IPS-NIHi7 (cell line): Measurements from ENCODE around the gene C2orf81.
A peak's percentile ranks its signal among the peaks of the same experiment; 100 is the strongest.
"Not testable (repeated sequence)": the region's sequence is repeated elsewhere in the genome, so short reads cannot be mapped to it uniquely, and the experiment has no call there.

Experiments
- DNase-seq: peaks from one replicate; pipeline ENCODE4 v3.0.0; 2012; ENCODE audit warnings: mixed read lengths; ENCODE audit errors: extremely low spot score

Gene C2orf81

GRCh38 chr2:74442483-74443297 is 21.3 kb upstream of the C2orf81 start:
- not testable (repeated sequence) for DNase-seq

GRCh38 chr2:74441690-74442482 is 20.5 kb upstream of the C2orf81 start, which contains the start of gene RTKN:
TSS of gene RTKN (minus strand) at chr2:74441937. CDS start at chr2:74441816, 121 bp downstream.
- DNase-seq, result peak; percentile 84

- DNase-seq, result no peak
Measured at GRCh38 chr2:74441170-74441689, 19.8 kb upstream of the C2orf81 start.

DNA sequence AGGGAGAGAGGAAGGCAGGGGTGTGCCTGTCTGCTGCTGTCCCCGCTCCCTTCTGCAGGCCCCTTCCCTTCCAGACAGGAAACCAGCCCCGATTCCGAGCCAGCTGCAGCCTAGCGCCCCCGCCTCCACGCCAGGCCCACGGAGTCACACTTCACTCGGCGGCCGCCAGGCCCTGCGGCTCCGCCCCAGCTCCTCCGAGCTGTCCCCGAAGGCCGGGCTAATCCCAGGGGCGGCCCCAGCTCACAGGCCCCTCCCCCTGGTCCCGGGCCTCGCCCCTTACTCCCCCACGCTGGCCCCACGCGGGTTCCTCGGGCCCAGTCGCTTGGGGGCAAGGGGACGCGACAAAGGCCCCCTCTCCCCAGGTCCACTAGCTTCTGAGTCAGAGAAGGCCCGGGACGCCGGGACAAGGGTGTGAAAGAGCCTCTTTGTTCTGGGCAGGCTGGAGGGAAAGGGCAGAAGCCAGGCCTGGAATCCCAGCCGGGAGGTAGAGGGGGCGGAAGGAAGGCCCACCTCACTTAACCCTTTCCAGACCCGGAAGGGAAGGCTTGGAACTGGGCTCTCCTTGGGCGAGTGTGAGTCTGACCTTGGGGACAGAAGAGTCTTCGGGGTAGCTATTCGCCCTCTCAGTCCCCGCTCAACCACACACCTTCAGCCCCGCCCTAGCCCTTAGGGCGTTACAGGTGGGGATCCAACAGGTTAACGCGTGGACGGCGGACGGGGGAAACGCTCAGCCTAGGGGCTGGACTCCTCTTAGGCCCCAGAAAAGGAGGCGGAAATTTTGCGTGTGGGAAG is 19.2 kb upstream of the C2orf81 start:
- DNase-seq, result peak; percentile 96

GRCh38 chr2:74439803-74440377 is 18.5 kb upstream of the C2orf81 start:
- DNase-seq, result no peak

- no peak for DNase-seq
Measured at GRCh38 chr2:74439373-74439772, 18.0 kb upstream of the C2orf81 start.

- DNase-seq, result no peak
Measured at GRCh38 chr2:74438248-74438647, 16.8 kb upstream of the C2orf81 start.

DNA sequence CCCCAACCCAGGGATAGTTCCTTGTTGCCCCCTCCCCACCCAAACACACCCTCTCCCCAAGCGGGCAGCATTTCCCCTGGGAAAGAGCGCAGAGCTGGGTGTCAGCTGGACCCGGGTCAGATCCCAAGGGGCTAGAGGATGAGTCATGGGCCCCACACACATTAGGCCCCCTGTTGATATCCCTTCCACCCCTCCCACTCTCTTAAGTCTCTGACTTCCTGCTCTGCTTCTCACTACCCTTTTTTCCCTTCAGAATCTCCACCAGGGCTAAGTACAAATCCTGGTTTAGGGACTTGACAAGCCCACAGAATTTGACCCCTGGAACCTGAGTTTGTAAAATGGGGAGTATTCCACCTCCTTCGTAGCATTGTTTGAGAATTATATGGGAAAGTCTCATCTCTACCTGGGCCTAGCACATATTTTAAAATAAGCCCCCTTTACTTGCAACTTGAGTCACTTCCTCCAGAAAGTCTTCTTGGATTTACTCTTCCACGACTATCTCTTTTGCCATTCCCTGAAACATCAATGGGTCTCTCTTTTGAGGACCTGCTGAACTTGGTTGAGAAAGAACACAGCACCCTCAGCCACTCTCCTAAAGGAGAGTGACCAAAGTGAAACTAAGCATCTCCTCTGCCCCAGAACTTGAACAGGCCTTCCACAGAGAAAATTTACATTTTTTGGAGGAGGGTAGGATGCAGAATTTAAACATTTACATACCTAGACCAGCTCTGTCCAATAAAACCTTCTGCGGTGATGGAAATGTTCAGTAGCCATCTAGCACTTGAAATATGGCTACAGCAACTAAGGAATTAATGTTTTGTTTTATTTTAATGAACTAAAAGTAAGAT is 15.7 kb upstream of the C2orf81 start:
- DNase-seq, result peak; percentile 61

DNA sequence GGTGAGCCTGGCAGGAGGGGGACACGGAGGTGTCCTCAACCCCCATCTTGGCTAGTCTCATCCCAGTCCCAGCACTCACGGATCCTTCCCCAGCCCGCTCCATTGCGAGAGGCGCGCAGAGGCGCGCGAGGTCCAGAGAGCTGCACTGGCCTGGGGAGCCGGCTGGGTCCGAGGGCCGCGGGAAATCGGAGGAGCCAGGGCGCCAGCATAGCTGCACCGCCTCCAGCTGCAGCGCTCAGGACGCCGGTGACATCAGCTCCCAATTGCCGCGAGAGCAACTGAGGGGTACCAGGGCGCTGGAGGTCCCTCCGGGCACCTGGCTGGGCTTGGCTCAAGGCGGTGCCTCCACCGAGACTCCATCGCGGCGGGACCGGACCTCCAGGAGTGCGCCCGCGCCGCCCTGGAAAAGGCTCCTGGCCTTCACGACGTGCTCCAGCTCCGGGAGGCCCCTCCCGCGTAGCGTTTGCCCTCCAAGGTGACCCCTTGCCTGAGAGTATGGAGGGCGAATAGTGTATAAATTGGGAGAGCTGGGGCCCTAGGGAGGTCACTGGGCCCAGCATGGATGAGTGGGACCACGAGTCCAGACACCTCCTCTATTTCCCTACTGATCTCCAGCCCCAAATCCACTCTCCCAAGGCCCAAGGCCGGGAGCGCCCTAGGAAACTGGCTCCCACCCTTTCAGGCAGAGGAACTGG is 14.8 kb upstream of the C2orf81 start:
- DNase-seq, result no peak

- DNase-seq, result no peak
Measured at GRCh38 chr2:74430502-74430901, 9.1 kb upstream of the C2orf81 start.

DNA sequence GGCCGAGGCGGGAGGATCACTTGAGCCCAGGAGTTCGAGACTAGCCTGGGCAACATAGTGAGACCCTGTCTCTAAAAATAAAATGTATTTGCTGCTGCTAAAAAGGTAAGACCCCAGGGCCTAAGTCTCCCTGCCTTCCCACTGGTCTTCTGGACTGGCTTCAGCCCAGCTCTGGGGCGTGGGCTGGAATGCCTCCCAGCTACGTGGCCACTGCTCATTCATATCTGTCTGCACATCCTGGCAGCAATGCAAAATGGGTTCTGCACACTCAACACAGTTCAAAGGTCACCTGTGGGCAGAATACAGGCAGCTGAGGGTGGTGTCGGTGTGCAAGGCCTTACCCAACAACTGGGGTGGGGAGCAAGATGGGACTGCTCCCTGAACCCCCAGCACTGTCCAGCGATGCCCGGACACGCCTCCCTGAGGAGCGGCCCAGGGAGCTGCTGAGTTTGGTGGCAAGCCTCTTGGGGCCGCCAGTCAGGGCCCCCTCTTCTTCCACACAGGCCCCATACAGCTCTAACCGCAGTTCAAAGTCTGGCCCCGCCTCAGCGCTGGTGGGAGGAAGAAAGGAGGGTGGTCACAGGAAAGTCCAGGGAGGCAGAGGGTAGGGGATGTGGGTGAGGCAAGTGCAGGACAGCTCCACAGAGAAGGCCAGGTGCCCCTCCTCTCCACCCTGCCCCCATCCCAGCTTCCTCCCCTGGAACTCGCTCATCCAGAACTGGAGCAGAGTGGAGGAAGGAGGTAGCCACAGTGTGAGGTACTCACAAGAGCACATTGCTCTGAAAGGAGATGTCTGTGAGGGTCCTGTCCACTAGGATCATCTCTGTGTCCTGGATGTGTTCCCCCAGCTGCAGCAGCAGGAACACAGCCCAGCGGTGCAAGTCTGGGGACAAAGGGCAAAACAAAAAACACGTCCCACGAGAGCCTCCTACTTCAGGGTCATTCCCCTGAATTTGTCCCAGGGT is 8.3 kb upstream of the C2orf81 start:
- no peak for DNase-seq

DNA sequence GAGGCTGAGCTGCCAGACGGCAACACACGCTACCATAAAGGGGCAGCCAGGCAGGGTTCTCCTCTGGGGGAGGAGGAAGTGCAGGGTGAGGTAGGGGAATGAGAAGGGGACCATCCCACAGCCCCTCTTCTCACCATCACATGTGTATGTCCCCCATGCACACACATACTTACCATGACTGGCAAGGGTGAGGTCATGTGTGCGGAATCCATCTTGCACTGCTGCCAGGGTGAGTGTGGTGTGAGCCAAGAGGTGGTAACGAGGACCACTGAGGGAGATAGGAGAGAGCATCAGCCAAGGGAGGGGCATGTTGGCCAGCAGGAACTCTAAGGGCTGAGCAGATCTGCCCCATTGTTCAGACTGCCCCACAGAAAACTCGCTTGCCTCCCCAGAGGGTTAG is 7.3 kb upstream of the C2orf81 start:
- no peak for DNase-seq

GRCh38 chr2:74427551-74427950 is 6.1 kb upstream of the C2orf81 start:
- no peak for DNase-seq

GRCh38 chr2:74426181-74426758 is 4.9 kb upstream of the C2orf81 start:
- no peak for DNase-seq

- DNase-seq, result no peak
Measured at GRCh38 chr2:74425523-74425922, 4.1 kb upstream of the C2orf81 start.

- no peak for DNase-seq
Measured at GRCh38 chr2:74424995-74425406, 3.6 kb upstream of the C2orf81 start.

- no peak for DNase-seq
Measured at GRCh38 chr2:74424139-74424992, 2.9 kb upstream of the C2orf81 start.
